BJ (cell line): Measurements from ENCODE around the gene MTFP1. TPM values are rescaled to one million over a fixed set of nuclear protein-coding genes. Genes with fewer than 3 reads are reported as not detected.

Experiments
- CTCF ChIA-PET: fragments of 350-600 bp; formaldehyde crosslinking; extraction: SDS; loops from one replicate; lab custom pipeline; 2021; ENCODE audit warnings: antibody characterized with exemption, inconsistent platforms; lab: Yijun Ruan, JAX
- POLR2A ChIA-PET: fragments of 300-600 bp; sonication (Branson Sonifier 250); formaldehyde crosslinking; extraction: SDS; loops from one replicate; lab custom pipeline; 2021; ENCODE audit warnings: antibody characterized with exemption; lab: Charles Lee
- DNase-seq: peaks from one replicate; pipeline ENCODE4 v3.0.0-alpha.2; 2011; ENCODE audit warnings: low read depth
- H3K27me3 ChIP-seq: 2 replicates; pipeline ENCODE4 v1.6.0; 2011; ENCODE audit warnings: low read length; ENCODE audit not compliant: control insufficient read depth, insufficient read depth
- H3K36me3 ChIP-seq: 2 replicates; pipeline ENCODE4 v1.5.1; 2011; ENCODE audit warnings: low read length; ENCODE audit not compliant: control insufficient read depth, insufficient read depth
- H3K4me3 ChIP-seq: 2 replicates; pipeline ENCODE4 v1.5.1; 2011; ENCODE audit warnings: low read depth, mild to moderate bottlenecking, control low read depth, low read length
- polyA plus RNA-seq: library from polyadenylated mRNA; depleted of rRNA; stranded (reverse); fragments of >200 nt; gene quantifications from 2 replicates; pipeline ENCODE4 v1.2.3, GENCODE V29; 2011
- TF ChIP-seq, protein P1 (sequence below): IDR thresholded peaks from 2 replicates; pipeline ENCODE4 v1.5.1; 2011; ENCODE audit warnings: low read depth, mild to moderate bottlenecking, control low read depth, inconsistent platforms, low read length, moderate library complexity; ENCODE audit not compliant: insufficient read depth

The MTFP1 gene
- polyA plus RNA-seq, 1 experiment: 8.3 TPM

GRCh38 chr22:30421695-30422480 is 3.7 kb upstream of the MTFP1 start:
- Histone ChIP-seq H3K4me3 (no peak overlapping the region), H3K36me3 (peaks cover 4% of the 10 kb centered on the region), H3K27me3 (no peaks in the 10 kb centered on the region)
- ChIA-PET POLR2A (interaction anchor here (0.6 to 0.9 kb wide), 2 partner anchors 9 to 13 kb away, joined by 4 to 5 read pairs; no protein-coding TSS in a partner anchor), CTCF (interaction anchor here (0.8 to 6.3 kb wide), 8 partner anchors 8 to 158 kb away, joined by 3 to 37 read pairs (median 3); partner anchors contain the start of gene CASTOR1)
- TF ChIP-seq, protein P1, sequence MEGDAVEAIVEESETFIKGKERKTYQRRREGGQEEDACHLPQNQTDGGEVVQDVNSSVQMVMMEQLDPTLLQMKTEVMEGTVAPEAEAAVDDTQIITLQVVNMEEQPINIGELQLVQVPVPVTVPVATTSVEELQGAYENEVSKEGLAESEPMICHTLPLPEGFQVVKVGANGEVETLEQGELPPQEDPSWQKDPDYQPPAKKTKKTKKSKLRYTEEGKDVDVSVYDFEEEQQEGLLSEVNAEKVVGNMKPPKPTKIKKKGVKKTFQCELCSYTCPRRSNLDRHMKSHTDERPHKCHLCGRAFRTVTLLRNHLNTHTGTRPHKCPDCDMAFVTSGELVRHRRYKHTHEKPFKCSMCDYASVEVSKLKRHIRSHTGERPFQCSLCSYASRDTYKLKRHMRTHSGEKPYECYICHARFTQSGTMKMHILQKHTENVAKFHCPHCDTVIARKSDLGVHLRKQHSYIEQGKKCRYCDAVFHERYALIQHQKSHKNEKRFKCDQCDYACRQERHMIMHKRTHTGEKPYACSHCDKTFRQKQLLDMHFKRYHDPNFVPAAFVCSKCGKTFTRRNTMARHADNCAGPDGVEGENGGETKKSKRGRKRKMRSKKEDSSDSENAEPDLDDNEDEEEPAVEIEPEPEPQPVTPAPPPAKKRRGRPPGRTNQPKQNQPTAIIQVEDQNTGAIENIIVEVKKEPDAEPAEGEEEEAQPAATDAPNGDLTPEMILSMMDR: no peak
- DNase-seq: no peak

GRCh38 chr22:30422481-30423300 is 2.9 kb upstream of the MTFP1 start:
- ChIA-PET CTCF (interaction anchor here (0.6 to 6.3 kb wide), 13 partner anchors 9 to 159 kb away, joined by 3 to 37 read pairs (median 3); partner anchors contain the start of gene CASTOR1), POLR2A (interaction anchor here (0.5 to 0.9 kb wide), 2 partner anchors 14 to 226 kb away, joined by 3 to 4 read pairs; no protein-coding TSS in a partner anchor)
- peak; percentile 70 for DNase-seq
- TF ChIP-seq, protein P1: no peak
- peaks cover under 1% of the 10 kb centered on the region for H3K36me3 ChIP-seq
- H3K4me3 ChIP-seq: peak overlapping the region; percentile 47
- no peaks in the 10 kb centered on the region for H3K27me3 ChIP-seq

DNA sequence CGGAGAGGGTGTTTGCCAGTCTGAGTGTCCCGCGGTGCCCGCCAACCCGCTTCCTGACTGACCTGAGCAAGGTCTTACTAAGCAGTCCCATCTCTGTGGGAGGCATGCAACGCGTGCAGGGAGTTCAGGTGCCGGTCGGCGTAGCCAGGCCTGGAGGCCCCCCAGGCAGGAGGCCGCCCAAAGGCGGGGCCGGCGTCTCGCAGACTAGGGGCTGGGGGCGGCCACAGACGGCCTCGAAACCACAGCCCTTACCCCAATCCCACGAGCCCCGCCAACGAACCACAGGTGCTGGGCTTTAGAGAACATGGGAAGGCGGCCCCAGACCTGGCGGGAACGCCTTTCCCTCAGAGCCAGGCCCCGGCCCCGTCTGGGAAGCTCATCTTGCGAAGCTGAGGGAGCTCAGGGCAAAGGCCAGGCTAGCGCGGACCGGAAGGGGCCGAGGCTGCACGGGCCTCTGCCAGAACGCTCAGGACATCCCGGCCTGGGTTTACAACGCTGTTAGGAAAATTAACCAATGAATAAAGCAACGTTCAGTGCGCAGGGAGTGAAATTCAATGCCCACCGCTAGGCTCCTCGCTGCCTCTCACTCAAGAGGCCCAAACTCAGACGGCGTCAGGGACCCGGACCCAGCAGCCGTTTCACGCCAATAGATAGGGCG is 2.1 kb upstream of the MTFP1 start:
- Histone ChIP-seq H3K4me3 (peak overlapping the region; percentile 47), H3K36me3 (no peaks in the 10 kb centered on the region; the same call in 1 of the 2 replicates), H3K27me3 (no peaks in the 10 kb centered on the region)
- CTCF ChIA-PET: interaction anchor here (1.2 to 6.3 kb wide), 11 partner anchors 9 to 160 kb away, joined by 3 to 37 read pairs (median 10); partner anchors contain the start of genes CASTOR1 and SEC14L2
- TF ChIP-seq, protein P1: no peak
- no peak for DNase-seq
- POLR2A ChIA-PET: interaction anchor here (0.5 to 0.6 kb wide), 2 partner anchors 25 to 227 kb away, joined by 3 to 4 read pairs; no protein-coding TSS in a partner anchor

GRCh38 chr22:30423959-30424533 is 1.5 kb upstream of the MTFP1 start:
- Histone ChIP-seq H3K4me3 (peak overlapping the region; percentile 47), H3K27me3 (no peaks in the 10 kb centered on the region), H3K36me3 (no peaks in the 10 kb centered on the region; the same call in 1 of the 2 replicates)
- ChIA-PET POLR2A (interaction anchor here (0.6 kb wide), 1 partner anchor 25 kb away, joined by 4 read pairs; no protein-coding TSS in a partner anchor), CTCF (interaction anchor here (0.8 to 6.3 kb wide), 13 partner anchors 9 to 161 kb away, joined by 3 to 37 read pairs (median 8); partner anchors contain the start of genes CASTOR1 and SEC14L2)
- TF ChIP-seq, protein P1: no peak
- DNase-seq: peak; percentile 96
